GM23338 (cell line): ENCODE data around the gene C17orf50. TPM values are rescaled to one million over a fixed set of nuclear protein-coding genes. Genes with fewer than 3 reads are reported as not detected.

Source experiments
- ATAC-seq: fragments of 200-7000 bp; cut with Tn5 transposase; 3 replicates; pipeline ENCODE4 v1.9.1; 2020
- DNase-seq: peaks from one replicate; pipeline ENCODE4 v3.0.0-alpha.2; 2015; ENCODE audit warnings: low spot score
- H2AFZ ChIP-seq: fragments of 200-600 bp; sonication (generic); 2 replicates; pipeline ENCODE4 v1.8.0; 2016; ENCODE audit warnings: antibody characterized with exemption, mild to moderate bottlenecking, moderate library complexity
- H3F3A ChIP-seq: fragments of 200-600 bp; sonication (generic); replicated peaks from 2 replicates; pipeline ENCODE4 v1.8.0; 2017; ENCODE audit warnings: antibody characterized with exemption, mixed run types, low read depth
- H3K27ac ChIP-seq: fragments of 200-600 bp; sonication (generic); 2 replicates; pipeline ENCODE4 v1.6.1; 2016; ENCODE audit warnings: low read depth
- H3K27me3 ChIP-seq: fragments of 200-600 bp; sonication (generic); 2 replicates; pipeline ENCODE4 v1.8.0; 2016; ENCODE audit warnings: mild to moderate bottlenecking, mixed run types, moderate library complexity; ENCODE audit not compliant: insufficient read depth
- H3K36me3 ChIP-seq: fragments of 200-600 bp; sonication (generic); 2 replicates; pipeline ENCODE4 v1.8.0; 2016; ENCODE audit warnings: mild to moderate bottlenecking; ENCODE audit not compliant: insufficient read depth
- H3K4me1 ChIP-seq: fragments of 200-600 bp; sonication (generic); 2 replicates; pipeline ENCODE4 v1.8.0; 2016; ENCODE audit warnings: mild to moderate bottlenecking, moderate library complexity; ENCODE audit not compliant: insufficient read depth
- H3K4me2 ChIP-seq: fragments of 200-600 bp; sonication (generic); 2 replicates; pipeline ENCODE4 v1.7.1; 2017; ENCODE audit warnings: mixed run types
- H3K4me3 ChIP-seq: fragments of 200-600 bp; sonication (generic); 2 replicates; pipeline ENCODE4 v1.6.1; 2016; ENCODE audit warnings: mixed run types
- H3K79me2 ChIP-seq: fragments of 200-600 bp; sonication (generic); replicated peaks from 2 replicates; pipeline ENCODE4 v1.8.0; 2017; ENCODE audit warnings: mild to moderate bottlenecking; ENCODE audit not compliant: insufficient read depth
- H3K9me2 ChIP-seq: fragments of 200-600 bp; sonication (generic); 2 replicates; pipeline ENCODE4 v1.8.0; 2017; ENCODE audit not compliant: insufficient read depth
- H4K20me1 ChIP-seq: fragments of 200-600 bp; sonication (generic); replicated peaks from 2 replicates; pipeline ENCODE4 v1.8.0; 2017; ENCODE audit warnings: mild to moderate bottlenecking; ENCODE audit not compliant: insufficient read depth
- H3K27ac Mint-ChIP-seq: 2 replicates; pipeline ENCODE4 v1.8.0; 2020; ENCODE audit warnings: inconsistent platforms, mild to moderate bottlenecking, moderate library complexity, mixed read lengths
- H3K27me3 Mint-ChIP-seq: 3 replicates; pipeline ENCODE4 v1.8.0; 2022; ENCODE audit warnings: low read depth, mild to moderate bottlenecking, moderate library complexity, mixed read lengths, inconsistent platforms; ENCODE audit not compliant: insufficient read depth, poor library complexity
- H3K36me3 Mint-ChIP-seq: 3 replicates; pipeline ENCODE4 v1.8.0; 2021; ENCODE audit warnings: low read depth, mild to moderate bottlenecking, inconsistent platforms, moderate library complexity, mixed read lengths
- H3K4me1 Mint-ChIP-seq: 3 replicates; pipeline ENCODE4 v1.8.0; 2020; ENCODE audit warnings: mild to moderate bottlenecking, inconsistent platforms, mixed read lengths
- H3K4me3 Mint-ChIP-seq: 3 replicates; pipeline ENCODE4 v1.8.0; 2021; ENCODE audit warnings: moderate library complexity, mild to moderate bottlenecking, inconsistent platforms, mixed read lengths
- H3K9me3 Mint-ChIP-seq: 3 replicates; pipeline ENCODE4 v1.8.0; 2020; ENCODE audit warnings: moderate library complexity, mild to moderate bottlenecking, inconsistent platforms, mixed read lengths
- CREB1 ChIP-seq: fragments of 250-450 bp; sonication (Bioruptor Pico); IDR thresholded peaks from 2 replicates; pipeline ENCODE4 v1.5.0; 2020; ENCODE audit warnings: low read depth, mild to moderate bottlenecking, moderate library complexity
- ETS1 ChIP-seq: IDR thresholded peaks from 2 replicates; pipeline ENCODE4 v1.6.1; 2016; ENCODE audit warnings: antibody characterized with exemption
- EZH2 ChIP-seq: fragments of 200-600 bp; sonication (generic); IDR thresholded peaks from one replicate; pipeline ENCODE4 v1.8.0; 2017; ENCODE audit warnings: antibody characterized with exemption, mild to moderate bottlenecking, low read depth; ENCODE audit not compliant: unreplicated experiment
- EZH2phosphoT487 ChIP-seq: fragments of 200-600 bp; sonication (generic); IDR thresholded peaks from one replicate; pipeline ENCODE4 v1.8.1; 2018; ENCODE audit warnings: antibody characterized with exemption; ENCODE audit not compliant: unreplicated experiment
- JUNB ChIP-seq: IDR thresholded peaks from one replicate; pipeline ENCODE4 v1.6.1; 2016; ENCODE audit warnings: antibody characterized with exemption; ENCODE audit not compliant: unreplicated experiment
- NANOG ChIP-seq: IDR thresholded peaks from 2 replicates; pipeline ENCODE4 v1.6.1; 2016; ENCODE audit warnings: antibody characterized with exemption, borderline replicate concordance
- POLR2AphosphoS5 ChIP-seq: IDR thresholded peaks from 2 replicates; pipeline ENCODE4 v1.6.1; 2016; ENCODE audit warnings: antibody characterized with exemption, low read depth
- REST ChIP-seq: IDR thresholded peaks from one replicate; pipeline ENCODE4 v1.6.1; 2018; ENCODE audit warnings: antibody characterized with exemption; ENCODE audit not compliant: unreplicated experiment
- STAT1 ChIP-seq: IDR thresholded peaks from one replicate; pipeline ENCODE4 v1.6.1; 2016; ENCODE audit warnings: antibody characterized with exemption; ENCODE audit not compliant: unreplicated experiment
- ZNF114 ChIP-seq: fragments of 250-450 bp; sonication (Bioruptor Pico); IDR thresholded peaks from 2 replicates; pipeline ENCODE4 v1.5.0; 2020; ENCODE audit warnings: mild to moderate bottlenecking, moderate library complexity
- ZNF331 ChIP-seq: fragments of 250-450 bp; sonication (Bioruptor Pico); IDR thresholded peaks from 2 replicates; pipeline ENCODE4 v1.5.0; 2020; ENCODE audit warnings: low read depth, mild to moderate bottlenecking, moderate library complexity
- ZNF462 ChIP-seq: fragments of 250-450 bp; sonication (Bioruptor Pico); IDR thresholded peaks from 2 replicates; pipeline ENCODE4 v1.5.0; 2020; ENCODE audit warnings: mild to moderate bottlenecking, moderate library complexity
- polyA plus RNA-seq: library from polyadenylated mRNA; unstranded; fragments of >200 nt; fragmentation: Nextera tagmentation; extraction: Ambion mirVana; gene quantifications from 2 replicates; pipeline ENCODE4 v1.2.1, GENCODE V29; 2016
- total RNA-seq: library from RNA; depleted of rRNA; stranded (reverse); fragments of >200 nt; shearing (Covaris generic); gene quantifications from 2 replicates; pipeline ENCODE4 v1.2.3, GENCODE V29; 2014
- TF ChIP-seq, protein P1 (sequence below), 2 experiments: fragments of 200-600 bp in 1 of 2; sonication (generic) in 1 of 2; conservative IDR thresholded peaks; 2 replicates each; pipeline versions ENCODE4 v1.5.1 to v1.6.1; 2016 to 2017; ENCODE audit warnings: antibody characterized with exemption in 2 of 2, low read depth in 2 of 2, mild to moderate bottlenecking in 2 of 2, moderate library complexity in 1 of 2

C17orf50 gene
- total and polyA plus RNA-seq, 2 experiments from 2014 or later, result 0.74 to 1.6 TPM

GRCh38 chr17:35713069-35713728 lies 47.5 kb upstream of the C17orf50 start:
- no peaks in the 10 kb centered on the region for H3F3A ChIP-seq
- H2AFZ ChIP-seq, result no peak overlapping the region
- no peak overlapping the region for H3K27ac ChIP-seq
- H3K36me3 ChIP-seq, result peaks cover 19% of the 10 kb centered on the region
- no peaks in the 10 kb centered on the region for H3K79me2 ChIP-seq
- TF ChIP-seq EZH2phosphoT487 (no peak), ZNF331 (CRISPR knock-in tag) (no peak), JUNB (no peak), EZH2 (no peak), NANOG (no peak), ZNF462 (CRISPR knock-in tag) (no peak), CREB1 (CRISPR knock-in tag) (no peak), STAT1 (no peak), REST (no peak), POLR2AphosphoS5 (no peak), ETS1 (no peak), ZNF114 (CRISPR knock-in tag) (no peak)
- TF ChIP-seq, protein P1, sequence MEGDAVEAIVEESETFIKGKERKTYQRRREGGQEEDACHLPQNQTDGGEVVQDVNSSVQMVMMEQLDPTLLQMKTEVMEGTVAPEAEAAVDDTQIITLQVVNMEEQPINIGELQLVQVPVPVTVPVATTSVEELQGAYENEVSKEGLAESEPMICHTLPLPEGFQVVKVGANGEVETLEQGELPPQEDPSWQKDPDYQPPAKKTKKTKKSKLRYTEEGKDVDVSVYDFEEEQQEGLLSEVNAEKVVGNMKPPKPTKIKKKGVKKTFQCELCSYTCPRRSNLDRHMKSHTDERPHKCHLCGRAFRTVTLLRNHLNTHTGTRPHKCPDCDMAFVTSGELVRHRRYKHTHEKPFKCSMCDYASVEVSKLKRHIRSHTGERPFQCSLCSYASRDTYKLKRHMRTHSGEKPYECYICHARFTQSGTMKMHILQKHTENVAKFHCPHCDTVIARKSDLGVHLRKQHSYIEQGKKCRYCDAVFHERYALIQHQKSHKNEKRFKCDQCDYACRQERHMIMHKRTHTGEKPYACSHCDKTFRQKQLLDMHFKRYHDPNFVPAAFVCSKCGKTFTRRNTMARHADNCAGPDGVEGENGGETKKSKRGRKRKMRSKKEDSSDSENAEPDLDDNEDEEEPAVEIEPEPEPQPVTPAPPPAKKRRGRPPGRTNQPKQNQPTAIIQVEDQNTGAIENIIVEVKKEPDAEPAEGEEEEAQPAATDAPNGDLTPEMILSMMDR (conservative IDR thresholded peaks at IDR 0.05; ENCODE audit: low read depth in 2 of 2), result no peak
- Mint-ChIP-seq H3K36me3 (peaks cover 23% of the 10 kb centered on the region), H3K4me3 (no peak overlapping the region), H3K9me3 (no peaks in the 10 kb centered on the region), H3K27ac (no peak overlapping the region), H3K27me3 (peaks cover 3% of the 10 kb centered on the region), H3K4me1 (no peaks in the 10 kb centered on the region)
- no peaks in the 10 kb centered on the region for H3K27me3 ChIP-seq
- DNase-seq, result no peak
- no peaks in the 10 kb centered on the region for H3K4me1 ChIP-seq
- ATAC-seq, result no peak
- no peak overlapping the region for H3K4me2 ChIP-seq
- no peaks in the 10 kb centered on the region for H3K9me2 ChIP-seq
- H4K20me1 ChIP-seq, result peaks cover 4% of the 10 kb centered on the region
- no peak overlapping the region for H3K4me3 ChIP-seq
